Stomach (tissue), 4 donors: ENCODE measurements around the gene OR5D18.

Experiments
- EP300 ChIP-seq: sonication (generic); formaldehyde crosslinking; IDR thresholded peaks from one replicate; pipeline ENCODE4 v1.6.1; 2017; ENCODE audit warnings: antibody characterized with exemption
- POLR2A ChIP-seq, 4 donors: fragments of 450-650 bp; IDR thresholded peaks; one replicate each; pipeline ENCODE4 v1.6.1; 2016; ENCODE audit warnings: antibody characterized with exemption in 4 of 4, control low read depth in 2 of 4, mild to moderate bottlenecking in 1 of 4, moderate library complexity in 1 of 4
- POLR2AphosphoS5 ChIP-seq, 3 donors: sonication (generic); formaldehyde crosslinking; IDR thresholded peaks; one replicate each; pipeline ENCODE4 v1.6.1; 2016; ENCODE audit warnings: antibody characterized with exemption in 3 of 3
- TF ChIP-seq, protein P1 (sequence below), 7 experiments: fragments of 450-650 bp in 4 of 7; fragments of 200-600 bp in 3 of 7; sonication (generic) in 3 of 7; IDR thresholded peaks; one replicate each; pipeline ENCODE4 v1.5.1; 2016 to 2019; ENCODE audit warnings: antibody characterized with exemption in 7 of 7, control low read depth in 2 of 7, mild to moderate bottlenecking in 1 of 7

GRCh38 chr11:55773138-55773537 is 46.3 kb upstream of the OR5D18 start, which contains the start of gene OR5D13:
- TF ChIP-seq POLR2A (IDR thresholded peaks at IDR 0.05) (no peak), POLR2AphosphoS5 (IDR thresholded peaks at IDR 0.05) (no peak), EP300 (no peak)
- TF ChIP-seq, protein P1, sequence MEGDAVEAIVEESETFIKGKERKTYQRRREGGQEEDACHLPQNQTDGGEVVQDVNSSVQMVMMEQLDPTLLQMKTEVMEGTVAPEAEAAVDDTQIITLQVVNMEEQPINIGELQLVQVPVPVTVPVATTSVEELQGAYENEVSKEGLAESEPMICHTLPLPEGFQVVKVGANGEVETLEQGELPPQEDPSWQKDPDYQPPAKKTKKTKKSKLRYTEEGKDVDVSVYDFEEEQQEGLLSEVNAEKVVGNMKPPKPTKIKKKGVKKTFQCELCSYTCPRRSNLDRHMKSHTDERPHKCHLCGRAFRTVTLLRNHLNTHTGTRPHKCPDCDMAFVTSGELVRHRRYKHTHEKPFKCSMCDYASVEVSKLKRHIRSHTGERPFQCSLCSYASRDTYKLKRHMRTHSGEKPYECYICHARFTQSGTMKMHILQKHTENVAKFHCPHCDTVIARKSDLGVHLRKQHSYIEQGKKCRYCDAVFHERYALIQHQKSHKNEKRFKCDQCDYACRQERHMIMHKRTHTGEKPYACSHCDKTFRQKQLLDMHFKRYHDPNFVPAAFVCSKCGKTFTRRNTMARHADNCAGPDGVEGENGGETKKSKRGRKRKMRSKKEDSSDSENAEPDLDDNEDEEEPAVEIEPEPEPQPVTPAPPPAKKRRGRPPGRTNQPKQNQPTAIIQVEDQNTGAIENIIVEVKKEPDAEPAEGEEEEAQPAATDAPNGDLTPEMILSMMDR (IDR thresholded peaks at IDR 0.05) = no peak
